Activated CD8-positive, alpha-beta memory T cell treated with anti-CD3 and anti-CD28 coated beads for 1 hour (primary cell): ENCODE data around the gene ZCCHC13.
"Not testable (repeated sequence)": the region's sequence is repeated elsewhere in the genome, so short reads cannot be mapped to it uniquely, and the experiment has no call there.

Source experiments
- DNase-seq, 2 donors: peaks; one replicate each; pipeline ENCODE4 v3.0.0-alpha.2; 2020; ENCODE audit warnings: low read depth in 1 of 2; ENCODE audit errors: extremely low read depth in 1 of 2

The ZCCHC13 gene

DNA sequence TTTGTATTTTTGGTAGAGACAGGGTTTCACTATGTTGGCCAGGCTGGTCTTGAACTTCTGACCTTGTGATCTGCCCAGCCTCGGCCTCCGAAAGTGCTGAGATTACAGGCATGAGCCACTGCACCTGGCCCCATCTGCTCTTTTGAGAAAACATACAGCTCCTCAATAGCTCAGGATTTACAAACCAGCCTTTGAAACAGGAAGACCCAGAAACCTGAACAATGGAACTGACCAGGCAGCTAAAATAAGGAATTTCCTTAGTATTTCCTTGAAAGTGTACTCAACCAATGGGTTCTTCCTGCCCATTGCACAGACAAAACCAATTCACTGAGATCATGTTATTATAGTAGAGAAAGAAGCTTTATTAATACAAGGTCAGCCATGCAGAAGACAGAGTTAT, 15.3 kb downstream of the ZCCHC13 start:
- DNase-seq = not testable (repeated sequence)

GRCh38 chrX:74321191-74321590, 17.2 kb downstream of the ZCCHC13 start:
- DNase-seq = no peak

DNA sequence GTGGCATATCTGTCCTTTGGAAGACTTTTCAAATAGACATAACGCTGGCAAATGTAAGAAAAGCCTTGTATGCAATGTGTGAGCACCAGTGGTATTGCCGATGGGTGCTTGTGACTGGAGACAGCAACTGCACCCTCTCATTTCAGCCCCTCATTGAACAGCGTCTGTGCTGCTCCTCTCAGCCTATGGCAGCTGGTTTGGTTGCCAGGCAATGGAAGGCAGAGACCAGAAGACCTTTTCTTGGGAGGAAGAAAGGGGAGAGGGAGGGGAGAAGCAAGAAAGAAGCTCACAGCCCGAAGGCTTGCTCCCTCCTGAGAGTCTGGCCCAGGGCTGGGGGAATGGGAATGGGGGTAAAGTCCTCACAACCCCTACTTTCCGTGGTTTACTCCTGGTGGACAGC, 20.2 kb downstream of the ZCCHC13 start:
- DNase-seq = no peak

DNA sequence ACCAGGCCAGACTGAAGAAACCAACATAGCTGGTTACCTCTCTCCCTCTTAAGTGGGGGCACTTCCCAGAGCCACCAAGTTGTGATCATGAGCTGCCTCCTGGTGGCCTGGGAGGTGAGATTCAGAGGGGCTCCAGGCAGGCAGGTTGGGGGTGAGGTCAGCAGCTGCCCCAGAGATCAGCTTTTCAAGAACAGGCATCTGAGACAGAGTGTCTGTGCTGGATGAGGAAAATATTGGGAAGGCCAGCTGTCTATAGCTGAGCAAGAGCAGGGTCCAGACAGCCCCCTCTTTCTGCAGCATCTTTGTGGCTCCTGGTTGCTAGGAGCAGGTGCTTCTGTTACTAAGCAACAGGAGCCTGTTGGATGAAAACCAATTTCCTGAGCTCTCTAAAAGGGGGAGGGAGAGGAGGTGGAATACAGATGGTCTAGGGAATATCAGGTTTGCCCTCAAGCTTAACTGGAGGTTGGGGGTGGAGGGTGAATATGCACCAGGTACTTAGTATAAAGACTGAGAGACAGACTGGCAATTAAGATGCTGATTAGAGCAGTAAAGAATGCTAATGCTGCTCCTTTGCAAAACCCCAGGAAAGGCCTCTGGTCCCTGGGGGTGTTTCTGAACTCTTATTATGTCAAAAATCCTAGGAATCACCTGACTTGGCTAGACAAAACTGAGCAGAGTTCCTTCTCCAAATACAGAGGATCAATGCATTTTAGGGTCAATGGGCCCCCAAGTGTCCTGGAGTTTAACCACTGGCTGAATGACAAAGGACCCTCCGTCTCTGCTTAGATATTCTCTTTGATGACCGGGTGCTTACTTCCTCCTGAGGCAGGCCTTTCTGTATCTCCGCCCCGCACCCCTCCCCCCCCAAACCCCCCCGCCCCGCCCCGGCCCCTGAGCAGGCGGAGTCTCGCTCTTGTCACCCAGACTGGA, 21.4 kb downstream of the ZCCHC13 start:
- no peak for DNase-seq

- no peak for DNase-seq
These were observed 34.9 kb downstream of the ZCCHC13 start for GRCh38 chrX:74338852-74339251.

DNA sequence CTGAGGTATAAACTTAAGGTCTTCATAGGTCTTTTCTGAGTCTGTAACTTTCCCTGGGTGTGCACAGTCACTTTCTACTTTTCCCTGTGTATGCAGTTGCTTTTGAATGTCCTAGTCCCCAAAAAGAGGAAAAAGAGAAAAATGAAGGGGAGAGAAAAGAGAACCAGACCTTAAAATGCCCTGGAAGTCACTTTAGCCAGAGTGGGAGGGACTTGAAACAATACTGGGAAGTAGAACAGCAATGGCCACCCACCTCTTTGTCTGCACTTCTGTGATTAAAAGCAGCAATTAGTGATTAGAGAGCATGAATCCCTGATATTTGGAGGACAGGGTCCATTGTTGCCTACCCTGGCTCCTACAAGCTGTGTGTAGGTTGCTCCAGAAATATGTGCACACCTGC, 36.1 kb downstream of the ZCCHC13 start:
- DNase-seq = no peak

- not testable (repeated sequence) for DNase-seq
These were observed 38.2 kb downstream of the ZCCHC13 start for GRCh38 chrX:74342211-74342610.

DNA sequence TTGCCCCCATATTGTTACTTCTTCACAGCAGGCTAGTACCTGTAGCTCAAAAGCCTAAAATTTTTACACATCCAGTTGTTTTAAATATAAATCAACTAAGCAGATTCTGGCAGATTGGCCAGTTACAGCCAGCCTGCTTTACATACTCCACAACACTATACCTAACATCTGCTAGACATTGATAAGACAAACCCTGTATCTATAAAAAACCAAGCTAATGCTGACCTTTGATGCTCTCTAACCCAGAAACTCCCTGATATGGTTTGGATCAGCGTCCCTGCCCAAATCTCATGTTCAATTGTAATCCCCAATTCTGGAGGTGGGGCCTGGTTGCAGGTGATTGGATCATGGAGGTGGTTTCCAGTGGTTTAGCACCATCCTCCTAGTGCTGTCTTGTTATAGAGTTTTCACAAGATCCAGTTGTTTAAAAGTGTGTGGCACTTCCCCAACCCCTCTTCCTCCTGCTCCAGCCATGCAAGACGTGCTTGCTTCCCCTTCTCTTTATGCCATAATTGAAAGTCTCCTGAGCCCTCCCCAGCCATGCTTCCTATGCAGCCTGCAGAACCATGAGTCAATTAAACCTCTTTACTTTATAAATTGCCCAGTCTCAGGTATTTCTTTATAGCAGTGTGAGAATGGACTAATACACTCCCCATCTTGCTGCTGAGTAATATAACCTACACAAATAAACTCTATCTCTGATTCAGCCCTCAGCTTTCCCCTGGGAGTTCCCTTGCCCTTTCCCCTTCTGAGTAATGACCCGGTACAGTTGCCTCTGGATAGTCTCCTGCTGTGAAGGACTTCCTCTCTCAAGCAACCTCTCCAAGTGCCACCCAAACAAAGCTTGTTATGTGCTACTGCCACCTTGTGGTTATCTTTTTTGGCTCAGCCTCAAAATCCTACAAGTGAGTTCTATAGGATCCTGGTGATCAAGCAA, 39.6 kb downstream of the ZCCHC13 start:
- DNase-seq = no peak

DNA sequence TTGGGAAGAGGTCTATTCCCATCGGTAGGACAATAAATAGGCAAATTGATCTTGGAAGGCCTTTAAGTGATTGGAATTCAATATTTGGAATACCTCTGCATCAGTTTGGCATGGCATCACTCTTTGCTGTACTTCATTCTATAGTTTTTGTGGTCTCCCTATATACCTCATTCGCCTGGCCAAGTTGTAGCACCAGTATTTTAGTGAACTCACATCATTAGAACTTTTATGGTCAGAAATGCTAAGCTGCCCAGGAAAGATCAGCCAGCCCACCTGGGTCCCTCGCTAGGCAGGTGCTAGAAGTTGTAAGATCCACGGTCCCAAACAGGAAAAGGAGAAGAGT, 40.3 kb downstream of the ZCCHC13 start:
- DNase-seq = no peak

DNA sequence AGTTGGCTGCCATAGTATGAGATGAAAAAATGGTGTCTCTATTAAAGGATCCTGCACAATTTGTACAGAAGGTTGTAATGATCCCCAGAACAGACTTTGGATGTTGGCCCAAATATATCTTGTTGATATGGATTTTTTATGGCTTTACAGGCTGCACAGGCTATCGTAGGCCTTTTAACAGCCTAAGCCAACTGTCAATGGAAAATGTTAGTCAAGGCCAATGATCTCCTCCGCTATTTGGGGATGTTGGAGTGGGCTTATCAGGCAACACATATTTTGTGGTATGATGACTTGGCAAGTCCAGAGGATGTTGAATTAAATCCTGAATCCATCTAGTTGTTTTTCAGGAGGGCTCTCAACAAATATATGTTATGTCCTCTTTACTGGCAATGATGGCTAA, 42.1 kb downstream of the ZCCHC13 start:
- DNase-seq = no peak

- DNase-seq = no peak
These were observed 45.4 kb downstream of the ZCCHC13 start for GRCh38 chrX:74349387-74349786.

DNA sequence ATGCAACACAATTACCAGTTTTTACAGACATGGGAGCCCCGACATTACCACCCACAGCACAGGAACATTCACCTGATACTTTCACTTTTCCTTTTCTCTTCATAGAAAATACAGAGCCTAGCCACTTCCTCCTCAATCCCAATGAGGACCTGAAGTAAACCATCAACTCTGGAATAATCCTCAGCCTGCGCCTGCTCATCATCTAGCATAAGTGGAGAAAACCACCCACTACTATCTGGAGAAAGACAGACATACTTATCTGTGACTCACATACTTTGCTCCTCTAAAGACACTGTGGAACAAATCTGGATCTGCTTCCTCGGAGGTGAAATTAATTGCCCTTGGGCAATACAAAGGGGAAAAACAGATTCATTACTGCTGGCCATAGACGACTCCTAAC, 47.8 kb downstream of the ZCCHC13 start:
- no peak for DNase-seq

DNA sequence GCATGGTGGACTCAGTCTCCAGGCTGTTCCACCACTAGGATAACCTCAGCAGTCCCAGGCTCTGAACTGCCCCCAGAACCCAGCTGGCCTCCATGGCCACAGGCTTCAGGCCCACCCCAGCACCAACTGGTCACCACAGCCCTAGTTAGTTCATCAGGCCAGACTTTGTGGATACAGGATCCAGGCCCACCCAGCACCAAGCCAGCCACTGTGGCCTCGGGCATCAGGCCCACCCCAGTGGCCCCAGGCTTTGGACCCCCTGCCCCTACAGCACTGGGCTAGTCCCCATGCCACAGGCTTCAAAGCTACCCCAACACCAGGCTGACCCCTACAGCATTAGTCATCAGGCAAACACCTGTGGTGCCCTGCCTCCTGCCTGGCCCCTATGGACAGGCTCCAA, 50.0 kb downstream of the ZCCHC13 start:
- no peak for DNase-seq
